HG03103 (cell line): Measurements from ENCODE around the gene PIPOX.

Source experiments
- ATAC-seq: cut with Tn5 transposase; IDR thresholded peaks from one replicate; pipeline ENCODE4 v1.9.1; 2021; ENCODE audit warnings: low read depth; ENCODE audit not compliant: unreplicated experiment

Gene PIPOX

GRCh38 chr17:29093090-29093871 is 50.3 kb downstream of the PIPOX start:
- no peak for ATAC-seq

GRCh38 chr17:29094101-29094708 is 51.3 kb downstream of the PIPOX start:
- no peak for ATAC-seq

GRCh38 chr17:29095439-29095838 is 52.5 kb downstream of the PIPOX start:
- no peak for ATAC-seq

GRCh38 chr17:29096094-29096493 is 53.2 kb downstream of the PIPOX start:
- no peak for ATAC-seq

- no peak for ATAC-seq
These were observed 56.6 kb downstream of the PIPOX start for GRCh38 chr17:29099527-29099926.

- ATAC-seq = no peak
These were observed 57.4 kb downstream of the PIPOX start for GRCh38 chr17:29100296-29100695.

GRCh38 chr17:29102046-29102445 is 59.1 kb downstream of the PIPOX start:
- no peak for ATAC-seq

GRCh38 chr17:29102741-29103181 is 59.8 kb downstream of the PIPOX start:
- ATAC-seq = no peak

- ATAC-seq = no peak
These were observed 60.4 kb downstream of the PIPOX start for GRCh38 chr17:29103341-29103740.
